ENCODE results near the gene TFAP2D.

Gene TFAP2D

GRCh38 chr6:50720623-50721022 lies 7.3 kb downstream of the TFAP2D start:
- peak; percentile 66 for DNase-seq (ENCODE audit: low spot score)

GRCh38 chr6:50721978-50722377 lies 8.7 kb downstream of the TFAP2D start:
- peak; percentile 45 for DNase-seq (ENCODE audit: low spot score)

GRCh38 chr6:50722829-50723554 lies 9.7 kb downstream of the TFAP2D start:
- peak; percentile 48 for DNase-seq (ENCODE audit: low spot score)

- DNase-seq (ENCODE audit: low spot score): peak; percentile 56
Observed at GRCh38 chr6:50724381-50725124, 11.2 kb downstream of the TFAP2D start.

GRCh38 chr6:50734488-50734887 lies 21.2 kb downstream of the TFAP2D start:
- DNase-seq (ENCODE audit: low spot score): no peak

GRCh38 chr6:50742161-50742560 lies 28.8 kb downstream of the TFAP2D start:
- no peak for DNase-seq (ENCODE audit: low spot score)

- DNase-seq (ENCODE audit: low spot score): no peak
Observed at GRCh38 chr6:50744976-50745375, 31.6 kb downstream of the TFAP2D start.

- no peak for DNase-seq (ENCODE audit: low spot score)
Observed at GRCh38 chr6:50762798-50763197, 49.5 kb downstream of the TFAP2D start.

GRCh38 chr6:50778696-50779095 lies 65.4 kb downstream of the TFAP2D start:
- no peak for DNase-seq (ENCODE audit: low spot score)

- DNase-seq (ENCODE audit: low spot score): no peak
Observed at GRCh38 chr6:50780382-50780781, 67.1 kb downstream of the TFAP2D start.

GRCh38 chr6:50785921-50786320 lies 72.6 kb downstream of the TFAP2D start:
- DNase-seq (ENCODE audit: low spot score): no peak

GRCh38 chr6:50791900-50792508 lies 78.7 kb downstream of the TFAP2D start:
- DNase-seq (ENCODE audit: low spot score): no peak

- no peak for DNase-seq (ENCODE audit: low spot score)
Observed at GRCh38 chr6:50792771-50793170, 79.4 kb downstream of the TFAP2D start.

- no peak for DNase-seq (ENCODE audit: low spot score)
Observed at GRCh38 chr6:50795574-50795973, 82.2 kb downstream of the TFAP2D start.

- no peak for DNase-seq (ENCODE audit: low spot score)
Observed at GRCh38 chr6:50804283-50804682, 91.0 kb downstream of the TFAP2D start.

GRCh38 chr6:50807035-50807434 lies 93.7 kb downstream of the TFAP2D start:
- no peak for DNase-seq (ENCODE audit: low spot score)

- no peak for DNase-seq (ENCODE audit: low spot score)
Observed at GRCh38 chr6:50815436-50816114, 102.2 kb downstream of the TFAP2D start.

GRCh38 chr6:50816115-50816675 lies 102.9 kb downstream of the TFAP2D start:
- peak; percentile 79 for DNase-seq (ENCODE audit: low spot score)

GRCh38 chr6:50816947-50817645 lies 103.8 kb downstream of the TFAP2D start:
- no peak for DNase-seq (ENCODE audit: low spot score)

- no peak for DNase-seq (ENCODE audit: low spot score)
Observed at GRCh38 chr6:50817646-50817950, 104.3 kb downstream of the TFAP2D start.

GRCh38 chr6:50818020-50818419 lies 104.7 kb downstream of the TFAP2D start:
- DNase-seq (ENCODE audit: low spot score): no peak

- no peak for DNase-seq (ENCODE audit: low spot score)
Observed at GRCh38 chr6:50818673-50819072, 105.3 kb downstream of the TFAP2D start, which contains the start of gene TFAP2B. Gene TFAP2B, plus strand, starts transcription at chr6:50818871. Its CDS starts 21 bp downstream, at chr6:50818892.

All from ecto neural progenitor cell (in vitro differentiated cells).